Heart right ventricle (tissue), 16 donors: ENCODE measurements around the gene STAMBP. TPM values are rescaled to one million over a fixed set of nuclear protein-coding genes. Genes with fewer than 3 reads are reported as not detected.

Experiments used
- ATAC-seq, 8 donors: fragments of 200-7000 bp; cut with Tn5 transposase; one replicate each; pipeline ENCODE4 v1.9.1; 2020; ENCODE audit warnings: mild to moderate bottlenecking in 8 of 8, moderate library complexity in 8 of 8, moderate number of reproducible peaks in 1 of 8
- DNase-seq, 2 donors: peaks; one replicate each; pipeline ENCODE4 v3.0.0-alpha.2; 2020
- H3K27ac ChIP-seq, 10 donors: fragments of 200-600 bp; sonication (generic) in 2 of 10; one replicate each; pipeline versions ENCODE4 v1.5.0 to v1.8.0; 2020 to 2022; ENCODE audit warnings: mild to moderate bottlenecking in 3 of 10
- H3K27me3 ChIP-seq, 7 donors: fragments of 200-600 bp; one replicate each; pipeline ENCODE4 v1.8.0; 2021 to 2022; ENCODE audit warnings: mild to moderate bottlenecking in 2 of 7
- H3K36me3 ChIP-seq, 9 donors: fragments of 200-600 bp; sonication (generic) in 1 of 9; one replicate each; pipeline versions ENCODE4 v1.5.0 to v1.8.0; 2020 to 2022; ENCODE audit warnings: mild to moderate bottlenecking in 2 of 9
- H3K4me1 ChIP-seq, 9 donors: fragments of 200-600 bp; sonication (generic) in 1 of 9; one replicate each; pipeline versions ENCODE4 v1.5.0 to v1.8.0; 2020 to 2022; ENCODE audit warnings: mild to moderate bottlenecking in 4 of 9
- H3K4me3 ChIP-seq, 10 donors: fragments of 200-600 bp; sonication (generic) in 2 of 10; one replicate each; pipeline versions ENCODE4 v1.5.0 to v1.8.0; 2020 to 2022; ENCODE audit warnings: mild to moderate bottlenecking in 7 of 10, moderate library complexity in 2 of 10
- H3K9me3 ChIP-seq, 11 donors: fragments of 200-600 bp in 10 of 11; sonication (generic) in 2 of 11; one replicate each; pipeline versions ENCODE4 v1.5.0 to v1.8.0; 2013 to 2022; ENCODE audit warnings: mild to moderate bottlenecking in 2 of 11, control low read depth in 1 of 11, moderate library complexity in 1 of 11
- WGBS, 2 donors: extraction: QIAGEN DNeasy Blood & Tissue Kit; methylation state at CpG; one replicate each; pipeline ENCODE4 v1.1.7; 2013; ENCODE audit warnings: inconsistent platforms in 1 of 2; 5-methylcytosine and 5-hydroxymethylcytosine counted together
- intact Hi-C, 10 donors: fragments of 100-400 bp; cut with DNase I; formaldehyde crosslinking; loops; one replicate each; pipeline versions ENCODE4 v1.11.1 to v1.14.2; 2022
- polyA plus RNA-seq, 2 donors: library from polyadenylated mRNA; stranded (reverse); fragments of 200-250 nt; gene quantifications; one replicate each; pipeline ENCODE4 v1.2.3, GENCODE V29; 2013
- total RNA-seq, 10 donors: library from RNA; stranded (reverse); fragmentation: NEBNext Ultra II Directional in 3 of 10; extraction: Animal tissue kit (Norgen Biotek cat#: 25700) in 3 of 10; gene quantifications; one replicate each; pipeline versions ENCODE4 v1.2.1 to v1.2.4, GENCODE V29; 2021 to 2023
- TF ChIP-seq, protein P1 (sequence below), 9 donors: fragments of 200-600 bp; sonication (generic) in 2 of 9; IDR thresholded peaks; one replicate each; pipeline versions ENCODE4 v1.5.0 to v1.8.0; 2021 to 2022; ENCODE audit warnings: antibody characterized with exemption in 9 of 9, mild to moderate bottlenecking in 5 of 9, moderate library complexity in 1 of 9
- donor health status: Arrhythmogenic right ventricular cardiomyopathy.
- donor health status: ischemic (EF 13 %, LVEDD 7.1; RV severe dilation, severe dysfunction).
- donor health status: healthy with polysubstance abuse.
- donor health status: DM: no; HTN: yes; CAD: no.
- donor health status: DM: no; HTN: no; CAD: no.
- donor health status: ischemic (EF 25% LVEDD 6.9; RV normal size, moderate dysfunction).
- donor health status: ischemic (EF 25% LVEDD 5.7; RV mildly dilated, moderate dysfunction).
- donor health status: healthy.
- donor health status: DM: yes; HTN: yes; CAD: no.
- donor health status: Ischemic cardiomyopathy.
- donor health status: ischemic (EF 35%, LVEDD 5.7; RV mildly dilated, moderate dysfunction).
- donor health status: nonischemic (EF 11% LVEDD 7.7; RV severe dilation, severe dysfunction).
- donor health status: DM: yes; HTN: yes; CAD: no.
- donor health status: PGD.
- donor health status: ischemic (EF 29% LVEDD 5.4; RV normal size, mild dysfunction).
- donor health status: nonischemic (EF 23%, LVEDD 6.1; RV moderate dilation, normal function).

STAMBP gene
- total and polyA plus RNA-seq, 12 donors = 12.1 to 37.5 (median 32.3) TPM

DNA sequence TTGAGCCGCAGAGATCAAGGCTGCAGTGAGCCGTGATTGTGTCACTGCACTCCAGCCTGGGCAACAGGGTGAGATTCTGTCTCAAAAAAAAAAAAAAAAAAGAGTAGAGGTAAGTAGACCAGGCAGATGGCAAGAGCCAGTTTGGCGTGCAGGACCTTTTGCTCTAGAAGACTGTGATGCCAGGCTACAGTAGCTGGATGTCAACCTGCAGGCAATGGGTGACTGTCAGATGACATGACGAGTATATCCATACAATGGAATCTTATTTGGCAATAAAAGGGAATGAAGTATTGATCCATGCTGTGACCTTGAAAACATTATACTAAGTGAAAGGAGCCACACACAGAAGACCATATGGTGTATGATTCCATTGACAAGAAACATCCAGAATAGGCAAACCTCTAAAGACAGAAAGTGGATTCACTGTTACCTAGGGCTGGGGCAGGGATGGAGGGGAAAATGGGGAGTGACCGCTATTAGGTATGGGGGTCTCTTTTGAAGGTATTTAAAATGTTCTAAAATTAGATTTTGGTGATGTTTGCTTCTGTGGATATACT lies 86.8 kb downstream of the STAMBP start:
- TF ChIP-seq, protein P1, sequence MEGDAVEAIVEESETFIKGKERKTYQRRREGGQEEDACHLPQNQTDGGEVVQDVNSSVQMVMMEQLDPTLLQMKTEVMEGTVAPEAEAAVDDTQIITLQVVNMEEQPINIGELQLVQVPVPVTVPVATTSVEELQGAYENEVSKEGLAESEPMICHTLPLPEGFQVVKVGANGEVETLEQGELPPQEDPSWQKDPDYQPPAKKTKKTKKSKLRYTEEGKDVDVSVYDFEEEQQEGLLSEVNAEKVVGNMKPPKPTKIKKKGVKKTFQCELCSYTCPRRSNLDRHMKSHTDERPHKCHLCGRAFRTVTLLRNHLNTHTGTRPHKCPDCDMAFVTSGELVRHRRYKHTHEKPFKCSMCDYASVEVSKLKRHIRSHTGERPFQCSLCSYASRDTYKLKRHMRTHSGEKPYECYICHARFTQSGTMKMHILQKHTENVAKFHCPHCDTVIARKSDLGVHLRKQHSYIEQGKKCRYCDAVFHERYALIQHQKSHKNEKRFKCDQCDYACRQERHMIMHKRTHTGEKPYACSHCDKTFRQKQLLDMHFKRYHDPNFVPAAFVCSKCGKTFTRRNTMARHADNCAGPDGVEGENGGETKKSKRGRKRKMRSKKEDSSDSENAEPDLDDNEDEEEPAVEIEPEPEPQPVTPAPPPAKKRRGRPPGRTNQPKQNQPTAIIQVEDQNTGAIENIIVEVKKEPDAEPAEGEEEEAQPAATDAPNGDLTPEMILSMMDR (IDR thresholded peaks at IDR 0.05) = no peak
- Histone ChIP-seq H3K36me3 (no peaks in the 10 kb centered on the region), H3K27me3 (peaks cover 0 to 22% (median 10%) of the 10 kb centered on the region in 7 donors), H3K4me1 (no peaks in the 10 kb centered on the region), H3K9me3 (no peaks in the 10 kb centered on the region), H3K4me3 (no peak overlapping the region), H3K27ac (no peak overlapping the region)
- no peak for ATAC-seq
- WGBS, 2 donors = 92% methylated on average over 5 of the region's 5 CpGs
- no peak for DNase-seq
- intact Hi-C loops = no loop called here

DNA sequence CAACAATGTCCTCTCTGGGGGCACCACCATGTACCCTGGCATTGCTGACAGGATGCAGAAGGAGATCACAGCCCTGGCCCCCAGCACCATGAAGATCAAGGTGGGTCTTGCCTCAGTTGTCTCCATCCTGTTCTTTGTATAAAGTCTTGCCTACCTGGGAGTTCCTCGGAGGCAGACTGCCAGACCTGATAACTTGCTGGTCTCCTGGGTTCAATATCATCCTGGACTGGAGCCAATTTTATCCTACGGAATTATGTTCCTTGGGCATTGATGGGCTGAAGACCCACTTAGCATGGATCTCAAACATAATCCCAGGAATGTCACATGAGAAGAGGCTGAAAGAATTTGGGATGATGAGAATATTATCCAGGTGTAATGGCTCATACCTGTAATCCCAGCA lies 87.9 kb downstream of the STAMBP start:
- no peak for ATAC-seq
- H3K4me3 ChIP-seq = no peak overlapping the region
- no peaks in the 10 kb centered on the region for H3K36me3 ChIP-seq
- no peak overlapping the region for H3K27ac ChIP-seq
- 46 to 76% methylated on average over 2 of the region's 2 CpGs for WGBS, 2 donors
- peaks cover 0 to 30% (median 12%) of the 10 kb centered on the region in 7 donors for H3K27me3 ChIP-seq
- intact Hi-C loops = no loop called here
- H3K4me1 ChIP-seq = no peaks in the 10 kb centered on the region
- TF ChIP-seq, protein P1 (IDR thresholded peaks at IDR 0.05) = no peak
- no peak for DNase-seq
- no peaks in the 10 kb centered on the region for H3K9me3 ChIP-seq

DNA sequence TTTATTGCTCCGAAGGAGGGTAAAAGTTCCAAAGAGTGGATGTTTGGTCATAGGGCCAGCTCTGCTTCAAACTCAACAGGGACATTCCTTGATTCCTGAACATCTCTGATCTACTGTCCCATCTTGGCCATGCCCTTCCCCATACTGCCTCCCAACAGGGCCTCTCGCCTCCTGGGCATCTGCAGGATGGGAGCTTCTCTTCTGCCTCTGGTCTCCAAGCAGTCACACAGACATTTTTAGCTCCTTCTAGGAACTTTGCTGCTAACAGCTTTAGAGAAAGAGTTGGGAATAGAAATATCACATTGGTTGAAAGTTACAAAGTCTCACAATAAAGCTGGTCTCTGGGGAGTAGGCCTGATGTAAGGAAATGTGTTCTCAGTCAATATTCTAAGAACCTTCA lies 88.5 kb downstream of the STAMBP start:
- H3K9me3 ChIP-seq = no peaks in the 10 kb centered on the region
- H3K36me3 ChIP-seq = no peaks in the 10 kb centered on the region
- no peak overlapping the region for H3K4me3 ChIP-seq
- WGBS, 2 donors = 46 to 93% methylated on average over 2 of the region's 2 CpGs
- H3K4me1 ChIP-seq = no peaks in the 10 kb centered on the region
- TF ChIP-seq, protein P1 (IDR thresholded peaks at IDR 0.05) = no peak
- no peak overlapping the region for H3K27ac ChIP-seq
- H3K27me3 ChIP-seq = peaks cover 0 to 30% (median 12%) of the 10 kb centered on the region in 7 donors
- no peak for DNase-seq
- intact Hi-C loops = no loop called here
- no peak for ATAC-seq

DNA sequence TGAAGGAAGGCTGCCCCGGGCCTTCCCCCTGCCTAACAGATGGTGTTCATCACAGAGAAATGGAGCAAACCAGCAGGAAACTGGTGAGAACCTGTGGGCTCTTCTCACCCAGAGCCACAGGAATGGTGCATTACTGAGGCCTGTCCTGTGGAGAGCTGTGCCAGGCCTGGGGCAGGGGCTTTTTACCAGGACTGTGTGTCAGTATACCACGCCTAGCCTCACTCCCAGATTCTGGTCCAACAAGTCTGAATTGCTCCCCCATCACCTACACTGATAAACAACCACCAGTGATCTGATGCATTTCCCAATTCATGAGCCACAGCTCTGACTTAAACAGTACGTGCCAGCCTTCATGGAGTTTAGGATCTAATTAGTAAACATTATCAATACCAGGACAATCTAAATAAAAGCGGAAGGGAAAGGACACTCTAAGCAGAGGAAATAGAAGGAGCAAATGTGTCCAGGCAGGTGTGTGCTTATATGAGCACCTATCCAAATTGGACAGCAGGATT lies 89.0 kb downstream of the STAMBP start:
- TF ChIP-seq, protein P1 (IDR thresholded peaks at IDR 0.05) = no peak
- intact Hi-C loops = no loop called here
- WGBS, 2 donors = 77 to 80% methylated on average over 4 of the region's 4 CpGs
- Histone ChIP-seq H3K36me3 (no peaks in the 10 kb centered on the region), H3K9me3 (no peaks in the 10 kb centered on the region), H3K4me3 (no peak overlapping the region), H3K27me3 (peaks cover 0 to 30% (median 12%) of the 10 kb centered on the region in 7 donors), H3K4me1 (no peaks in the 10 kb centered on the region), H3K27ac (no peak overlapping the region)
- no peak for DNase-seq
- no peak for ATAC-seq
